GM18526 (cell line): ENCODE results near the gene RCCD1.

Experiments used
- POLR2A ChIP-seq: IDR thresholded peaks from 3 replicates; pipeline ENCODE4 v1.6.1; 2011; ENCODE audit not compliant: insufficient read length; ENCODE audit errors: extremely low read depth

RCCD1 gene

GRCh38 chr15:90954712-90955623 lies at the start of gene RCCD1:
Gene RCCD1 (plus strand): TSS chr15:90954884. CDS start chr15:90956735, 1,851 bp downstream.
- TF ChIP-seq POLR2A: peak; percentile 51

- no peak for TF ChIP-seq POLR2A
Measured at GRCh38 chr15:90905306-90906180, 49.1 kb upstream of the RCCD1 start.

- TF ChIP-seq POLR2A: no peak
Measured at GRCh38 chr15:90906181-90906849, 48.4 kb upstream of the RCCD1 start.

GRCh38 chr15:90907051-90907660 lies 47.5 kb upstream of the RCCD1 start:
- no peak for TF ChIP-seq POLR2A

GRCh38 chr15:90907838-90908507 lies 46.7 kb upstream of the RCCD1 start:
- no peak for TF ChIP-seq POLR2A

- no peak for TF ChIP-seq POLR2A
Measured at GRCh38 chr15:90909976-90910375, 44.7 kb upstream of the RCCD1 start.

GRCh38 chr15:90910441-90911301 lies 44.0 kb upstream of the RCCD1 start:
- no peak for TF ChIP-seq POLR2A

GRCh38 chr15:90911302-90911623 lies 43.4 kb upstream of the RCCD1 start:
- no peak for TF ChIP-seq POLR2A

- no peak for TF ChIP-seq POLR2A
Measured at GRCh38 chr15:90911906-90912769, 42.5 kb upstream of the RCCD1 start.

GRCh38 chr15:90912770-90913075 lies 42.0 kb upstream of the RCCD1 start:
- TF ChIP-seq POLR2A: no peak

GRCh38 chr15:90913398-90913944 lies 41.2 kb upstream of the RCCD1 start:
- TF ChIP-seq POLR2A: no peak

- no peak for TF ChIP-seq POLR2A
Measured at GRCh38 chr15:90914305-90915080, 40.2 kb upstream of the RCCD1 start.
